OCI-LY7 (cell line): ENCODE results near the gene PLCL1.

Experiments used
- EZH2phosphoT487 ChIP-seq: fragments of 200-600 bp; sonication (generic); IDR thresholded peaks from 2 replicates; pipeline ENCODE4 v1.6.1; 2018; ENCODE audit warnings: low read depth, borderline replicate concordance, mild to moderate bottlenecking, mixed run types, antibody characterized with exemption, low read length, moderate library complexity, mixed read lengths
- TF ChIP-seq, protein P1 (sequence below): fragments of 200-600 bp; sonication (generic); conservative IDR thresholded peaks from 2 replicates; pipeline ENCODE4 v1.5.1; 2014; ENCODE audit warnings: mild to moderate bottlenecking, antibody characterized with exemption, low read length, moderate library complexity, mixed read lengths

DNA sequence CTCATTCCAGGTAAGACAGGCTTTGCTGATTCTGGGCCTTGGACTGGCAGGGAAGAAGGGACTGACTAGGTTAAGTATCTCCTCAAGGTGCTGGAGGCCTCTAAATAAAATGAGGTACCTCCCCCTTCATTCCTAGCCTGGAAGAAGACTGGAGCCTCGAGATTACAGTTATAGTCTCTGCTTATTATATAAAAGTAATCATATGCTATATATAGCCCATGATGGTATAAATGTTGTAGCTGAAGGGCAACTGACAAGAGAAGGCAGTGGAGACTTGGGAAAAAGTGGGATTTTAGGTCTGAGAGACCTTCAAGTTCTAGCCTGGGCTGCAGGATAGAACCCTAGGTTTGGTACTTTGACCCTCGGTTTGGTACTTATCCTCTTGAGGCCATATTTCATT, 248.3 kb downstream of the PLCL1 start:
- TF ChIP-seq, protein P1, sequence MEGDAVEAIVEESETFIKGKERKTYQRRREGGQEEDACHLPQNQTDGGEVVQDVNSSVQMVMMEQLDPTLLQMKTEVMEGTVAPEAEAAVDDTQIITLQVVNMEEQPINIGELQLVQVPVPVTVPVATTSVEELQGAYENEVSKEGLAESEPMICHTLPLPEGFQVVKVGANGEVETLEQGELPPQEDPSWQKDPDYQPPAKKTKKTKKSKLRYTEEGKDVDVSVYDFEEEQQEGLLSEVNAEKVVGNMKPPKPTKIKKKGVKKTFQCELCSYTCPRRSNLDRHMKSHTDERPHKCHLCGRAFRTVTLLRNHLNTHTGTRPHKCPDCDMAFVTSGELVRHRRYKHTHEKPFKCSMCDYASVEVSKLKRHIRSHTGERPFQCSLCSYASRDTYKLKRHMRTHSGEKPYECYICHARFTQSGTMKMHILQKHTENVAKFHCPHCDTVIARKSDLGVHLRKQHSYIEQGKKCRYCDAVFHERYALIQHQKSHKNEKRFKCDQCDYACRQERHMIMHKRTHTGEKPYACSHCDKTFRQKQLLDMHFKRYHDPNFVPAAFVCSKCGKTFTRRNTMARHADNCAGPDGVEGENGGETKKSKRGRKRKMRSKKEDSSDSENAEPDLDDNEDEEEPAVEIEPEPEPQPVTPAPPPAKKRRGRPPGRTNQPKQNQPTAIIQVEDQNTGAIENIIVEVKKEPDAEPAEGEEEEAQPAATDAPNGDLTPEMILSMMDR, result no peak
- TF ChIP-seq EZH2phosphoT487, result no peak
